GM19023 (cell line): ENCODE data around the gene MLPH.

Source experiments
- ATAC-seq: cut with Tn5 transposase; IDR thresholded peaks from one replicate; pipeline ENCODE4 v1.9.1; 2021; ENCODE audit warnings: mild to moderate bottlenecking, moderate library complexity; ENCODE audit not compliant: unreplicated experiment

The MLPH gene, protein sequence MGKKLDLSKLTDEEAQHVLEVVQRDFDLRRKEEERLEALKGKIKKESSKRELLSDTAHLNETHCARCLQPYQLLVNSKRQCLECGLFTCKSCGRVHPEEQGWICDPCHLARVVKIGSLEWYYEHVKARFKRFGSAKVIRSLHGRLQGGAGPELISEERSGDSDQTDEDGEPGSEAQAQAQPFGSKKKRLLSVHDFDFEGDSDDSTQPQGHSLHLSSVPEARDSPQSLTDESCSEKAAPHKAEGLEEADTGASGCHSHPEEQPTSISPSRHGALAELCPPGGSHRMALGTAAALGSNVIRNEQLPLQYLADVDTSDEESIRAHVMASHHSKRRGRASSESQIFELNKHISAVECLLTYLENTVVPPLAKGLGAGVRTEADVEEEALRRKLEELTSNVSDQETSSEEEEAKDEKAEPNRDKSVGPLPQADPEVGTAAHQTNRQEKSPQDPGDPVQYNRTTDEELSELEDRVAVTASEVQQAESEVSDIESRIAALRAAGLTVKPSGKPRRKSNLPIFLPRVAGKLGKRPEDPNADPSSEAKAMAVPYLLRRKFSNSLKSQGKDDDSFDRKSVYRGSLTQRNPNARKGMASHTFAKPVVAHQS

DNA sequence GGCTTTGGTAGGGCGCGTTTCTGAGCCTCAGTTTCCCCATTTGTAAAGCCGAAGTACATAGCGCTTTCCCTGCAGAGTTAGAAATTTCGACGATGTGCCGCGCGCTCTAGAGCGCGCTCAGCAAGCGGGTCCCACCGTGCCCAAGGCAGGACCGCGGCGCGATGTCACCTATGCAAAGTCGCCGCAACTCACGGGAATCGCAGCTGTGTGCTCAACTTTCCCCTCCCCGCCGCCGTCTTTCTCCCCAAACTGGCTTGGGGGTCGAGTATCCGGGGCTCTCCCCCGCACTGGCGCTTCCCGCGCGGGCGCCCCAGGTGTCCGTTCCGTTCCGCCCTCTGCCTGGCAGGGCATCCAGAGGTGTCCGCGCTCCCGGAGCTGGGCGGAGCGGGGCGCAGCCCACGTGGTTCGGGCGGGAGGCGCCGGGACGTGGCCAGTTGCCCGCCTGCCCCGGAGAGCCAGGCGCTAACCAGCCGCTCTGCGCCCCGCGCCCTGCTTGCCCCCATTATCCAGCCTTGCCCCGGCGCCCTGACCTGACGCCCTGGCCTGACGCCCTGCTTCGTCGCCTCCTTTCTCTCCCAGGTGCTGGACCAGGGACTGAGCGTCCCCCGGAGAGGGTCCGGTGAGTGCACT is at the start of gene MLPH:
MLPH (plus strand) TSS at position 433 of the 630 bp plus-strand sequence. CDS start 6,176 bp downstream, outside the sequence.
- no peak for ATAC-seq

DNA sequence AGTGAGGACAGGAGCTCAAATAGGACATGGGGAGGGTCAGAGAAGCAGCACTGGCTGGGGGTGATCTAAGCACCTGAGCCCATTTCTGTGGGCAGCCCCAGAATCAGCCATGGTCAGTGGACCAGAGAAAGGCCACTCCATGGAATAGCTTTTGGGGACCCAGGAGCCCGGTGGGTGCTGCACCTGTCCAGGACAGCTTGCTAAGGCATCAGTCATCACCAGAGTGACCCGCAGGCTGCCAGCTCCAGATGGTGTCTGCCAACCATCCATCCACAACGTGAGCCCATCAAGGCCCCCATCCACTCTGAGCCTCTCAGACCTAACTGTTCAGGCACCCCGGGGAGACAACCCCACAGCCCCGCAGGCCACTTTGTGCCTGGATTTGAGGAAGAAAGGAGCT is 49.5 kb upstream of the MLPH start:
- ATAC-seq = no peak

DNA sequence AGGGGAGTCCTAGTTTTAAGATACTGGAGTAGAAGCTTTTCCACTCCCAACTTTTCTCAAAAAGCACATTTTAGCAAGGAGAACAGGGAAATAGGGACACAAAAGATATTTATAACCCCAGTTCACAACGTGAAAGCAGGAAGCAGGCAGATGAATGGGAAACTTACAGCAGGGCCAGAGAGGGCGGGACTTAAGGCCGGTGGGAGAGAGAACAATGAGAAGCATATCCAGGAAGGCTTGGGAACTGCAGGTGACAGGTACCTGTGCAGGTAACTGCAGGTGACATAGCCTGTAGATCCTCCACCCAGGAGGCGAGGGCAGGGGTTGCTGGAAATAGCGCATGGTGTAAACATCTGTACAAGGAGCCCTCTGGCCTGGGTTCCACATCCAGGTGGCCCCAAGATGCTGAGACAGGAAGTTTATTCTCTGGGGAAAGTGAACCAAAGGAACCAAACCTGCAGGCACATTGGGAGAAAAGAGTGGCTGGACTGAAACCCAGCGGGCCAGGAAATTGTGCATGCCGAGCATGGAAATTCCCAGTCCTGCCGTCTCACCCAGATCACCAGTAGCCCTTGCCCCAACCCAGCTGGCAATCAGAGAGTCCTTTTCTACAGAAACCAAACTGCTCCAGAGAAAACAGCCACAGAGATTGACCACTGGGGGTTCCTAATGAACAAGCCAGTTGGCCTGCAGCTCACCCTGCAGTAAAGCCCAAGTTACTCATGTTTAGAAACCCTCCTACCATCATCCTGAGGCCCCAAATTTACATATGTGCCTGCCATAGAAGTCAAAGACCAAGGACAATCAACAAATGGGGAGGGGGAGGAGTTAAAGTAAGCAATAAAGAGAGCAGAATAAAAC is 48.7 kb upstream of the MLPH start:
- no peak for ATAC-seq

DNA sequence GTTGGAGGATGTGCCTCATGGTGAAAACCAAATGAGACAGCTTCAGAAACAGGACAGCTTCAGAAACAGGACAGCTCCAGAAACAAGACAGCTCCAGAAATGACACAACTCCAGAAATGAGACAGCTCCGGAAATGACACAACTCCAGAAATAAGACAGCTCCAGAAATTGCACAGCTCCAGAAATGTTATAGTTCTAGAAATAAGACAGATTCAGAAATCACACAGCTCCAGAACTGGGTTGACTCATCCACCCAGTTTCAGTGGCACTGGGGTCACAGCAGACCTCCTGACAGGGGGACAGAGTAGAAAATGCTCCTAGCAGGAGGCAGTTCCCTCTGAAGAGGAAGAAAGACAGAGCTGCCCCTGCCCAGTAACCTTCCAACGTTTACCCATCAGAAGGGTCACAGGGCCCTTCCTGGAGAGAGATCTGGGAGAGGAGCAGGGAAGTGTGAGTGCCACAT is 46.2 kb upstream of the MLPH start:
- ATAC-seq = no peak

DNA sequence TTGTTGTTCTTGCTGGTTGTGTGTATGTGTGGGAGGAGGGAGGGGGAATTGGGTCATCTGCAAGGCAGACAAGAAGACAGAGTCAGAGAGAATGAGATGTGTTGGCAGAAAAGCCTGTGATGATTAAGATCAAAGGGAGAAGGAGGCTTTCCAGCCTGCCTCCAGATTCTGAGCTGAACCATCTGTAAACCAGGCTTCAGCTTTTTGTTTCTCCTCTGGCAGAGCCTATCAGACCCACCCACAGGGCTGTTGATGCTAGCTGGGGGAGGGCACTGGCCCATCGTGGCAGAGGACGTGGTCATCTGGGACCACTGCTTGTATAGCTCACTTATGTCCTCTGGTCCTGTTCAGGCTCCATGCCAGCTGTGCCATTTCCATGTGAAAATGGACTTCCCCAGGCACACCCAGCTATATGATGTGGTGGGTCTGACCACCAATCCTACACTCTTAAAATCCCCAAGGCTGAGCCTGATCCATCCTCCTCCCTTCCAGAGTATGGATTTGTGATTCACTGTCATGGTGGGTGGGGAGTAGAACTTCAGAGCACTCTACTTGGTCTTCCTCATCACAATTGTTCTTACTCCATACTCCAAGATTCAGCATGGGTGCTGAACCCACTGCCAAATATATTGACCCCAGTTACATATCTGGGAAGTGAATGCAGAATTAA is 45.3 kb upstream of the MLPH start:
- no peak for ATAC-seq

DNA sequence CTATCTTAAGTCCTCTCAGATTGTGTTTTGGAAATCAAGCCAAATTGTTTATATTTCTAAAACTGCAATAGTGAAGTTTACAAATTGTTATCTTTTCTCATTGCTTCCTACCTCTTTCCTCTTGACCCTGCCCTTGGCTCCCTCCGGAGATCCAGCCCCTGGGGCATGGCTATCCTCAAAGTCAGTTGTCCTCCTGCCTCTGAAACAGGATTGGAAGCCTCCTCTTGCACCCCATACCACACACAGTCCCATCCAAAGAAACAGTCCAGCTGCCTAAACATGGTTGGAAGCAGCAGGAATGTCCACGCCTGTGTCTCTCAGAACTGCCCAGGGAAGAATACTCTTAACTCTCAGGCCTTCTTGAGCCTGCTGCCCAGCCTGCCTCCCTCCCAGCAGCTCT is 43.0 kb upstream of the MLPH start:
- ATAC-seq = no peak

DNA sequence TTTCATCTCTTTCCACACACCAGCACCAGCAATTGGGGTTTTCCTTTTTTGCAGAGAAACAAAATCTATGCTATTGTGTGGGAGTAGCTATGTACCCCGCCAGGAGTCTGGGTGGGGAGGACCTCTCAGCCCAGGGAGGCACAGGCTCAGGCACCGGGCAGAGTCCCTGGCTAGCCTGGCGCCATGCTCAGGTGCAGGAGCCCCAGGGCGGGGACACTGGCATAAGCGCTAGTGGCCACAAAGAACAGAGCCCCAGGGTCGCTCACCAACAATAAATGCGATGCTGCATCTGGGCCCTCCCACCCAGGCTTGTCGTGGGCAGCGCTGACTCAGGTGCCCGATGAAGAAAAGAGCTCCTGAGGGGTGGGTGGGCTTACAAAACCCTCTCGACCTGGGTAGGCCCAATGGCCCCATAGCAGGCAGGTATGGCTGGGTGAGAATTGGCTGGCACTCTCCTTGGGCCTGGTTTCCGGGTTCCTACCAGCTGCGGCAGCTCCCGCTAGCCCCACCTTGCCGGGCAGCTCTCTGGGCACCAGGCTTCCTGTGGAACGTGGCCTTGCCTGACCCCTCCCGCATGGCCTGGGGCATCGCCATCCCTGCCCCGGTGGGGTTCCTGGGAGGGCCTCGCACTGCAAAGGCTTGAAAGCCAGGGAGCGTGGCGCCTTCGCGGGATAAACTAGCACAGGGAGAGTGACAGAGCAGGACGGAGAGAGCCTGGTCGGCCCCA is 41.3 kb upstream of the MLPH start:
- no peak for ATAC-seq

DNA sequence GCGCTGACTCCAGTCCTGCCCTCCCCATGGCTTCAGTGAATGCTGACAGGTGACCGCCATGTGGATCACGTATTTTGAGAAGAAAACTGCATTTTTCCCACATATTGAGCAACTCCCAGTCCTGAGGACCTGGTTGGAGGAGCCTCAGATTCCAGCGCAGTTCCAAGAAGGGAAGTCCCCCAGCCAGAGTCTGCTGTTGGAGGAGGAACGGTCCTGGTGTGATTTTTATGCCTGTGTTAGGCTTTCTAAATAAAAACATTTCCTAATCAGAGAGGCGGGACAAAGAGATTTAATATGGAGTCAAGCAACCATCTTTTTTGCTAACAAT is 40.7 kb upstream of the MLPH start:
- no peak for ATAC-seq

DNA sequence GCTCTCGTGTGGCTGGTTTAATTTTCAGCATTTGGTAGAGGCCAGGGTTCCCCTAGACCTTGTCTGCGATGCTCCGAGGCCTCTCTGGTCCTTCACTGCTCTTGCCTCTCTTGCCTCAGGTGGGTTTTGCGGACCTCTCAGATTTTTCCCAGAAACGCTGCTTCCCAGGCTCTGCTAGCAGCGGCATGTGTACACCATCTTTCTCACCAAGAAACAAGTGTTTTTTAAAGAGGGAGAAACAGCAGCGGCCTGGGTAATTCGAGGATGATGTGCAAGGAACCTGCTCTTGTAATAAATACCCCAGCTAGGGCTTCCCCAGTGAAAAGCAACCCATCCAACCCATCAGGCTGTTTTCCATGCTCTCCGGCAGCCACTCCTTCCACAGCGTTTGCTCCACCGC is 39.6 kb upstream of the MLPH start:
- ATAC-seq = no peak

DNA sequence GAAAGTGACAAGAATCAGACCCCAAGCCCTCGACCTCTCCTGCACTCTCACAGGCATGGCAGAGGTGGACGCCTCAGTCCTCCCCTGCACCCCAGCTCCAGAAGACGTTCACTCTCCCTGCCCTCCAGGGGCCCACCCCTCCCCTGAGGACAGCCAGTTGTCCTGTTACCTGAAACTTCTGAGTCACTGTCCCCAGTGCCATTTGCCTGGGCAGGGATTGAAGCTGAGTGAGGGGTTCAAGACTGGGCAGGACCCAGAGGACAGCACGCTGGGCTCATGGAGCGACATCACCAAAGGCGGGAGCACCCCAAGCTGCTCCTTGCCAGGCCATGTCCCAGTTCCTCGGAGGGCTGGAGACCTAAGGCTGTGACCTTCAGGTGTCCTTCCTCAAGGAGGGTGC is 38.9 kb upstream of the MLPH start:
- ATAC-seq = no peak

DNA sequence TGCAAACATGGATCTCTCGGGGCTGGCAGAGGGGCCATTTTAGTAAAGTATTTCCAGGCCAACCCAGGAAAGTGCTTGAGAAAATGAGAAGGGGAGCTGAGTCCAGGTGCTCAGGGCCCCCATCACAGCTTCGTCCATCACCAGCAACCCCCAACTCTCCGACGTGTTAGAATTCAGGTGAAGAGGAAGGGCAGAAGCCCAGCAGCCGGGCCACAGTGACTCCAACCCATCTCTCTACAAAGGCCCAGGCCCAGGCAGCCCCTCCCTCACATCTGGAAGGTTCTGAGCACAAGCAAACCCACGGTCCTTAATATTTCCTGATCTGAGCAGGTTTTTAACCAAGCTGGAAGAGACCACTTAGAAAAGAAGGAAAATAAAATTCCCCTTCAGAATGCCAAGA is 38.4 kb upstream of the MLPH start:
- no peak for ATAC-seq

DNA sequence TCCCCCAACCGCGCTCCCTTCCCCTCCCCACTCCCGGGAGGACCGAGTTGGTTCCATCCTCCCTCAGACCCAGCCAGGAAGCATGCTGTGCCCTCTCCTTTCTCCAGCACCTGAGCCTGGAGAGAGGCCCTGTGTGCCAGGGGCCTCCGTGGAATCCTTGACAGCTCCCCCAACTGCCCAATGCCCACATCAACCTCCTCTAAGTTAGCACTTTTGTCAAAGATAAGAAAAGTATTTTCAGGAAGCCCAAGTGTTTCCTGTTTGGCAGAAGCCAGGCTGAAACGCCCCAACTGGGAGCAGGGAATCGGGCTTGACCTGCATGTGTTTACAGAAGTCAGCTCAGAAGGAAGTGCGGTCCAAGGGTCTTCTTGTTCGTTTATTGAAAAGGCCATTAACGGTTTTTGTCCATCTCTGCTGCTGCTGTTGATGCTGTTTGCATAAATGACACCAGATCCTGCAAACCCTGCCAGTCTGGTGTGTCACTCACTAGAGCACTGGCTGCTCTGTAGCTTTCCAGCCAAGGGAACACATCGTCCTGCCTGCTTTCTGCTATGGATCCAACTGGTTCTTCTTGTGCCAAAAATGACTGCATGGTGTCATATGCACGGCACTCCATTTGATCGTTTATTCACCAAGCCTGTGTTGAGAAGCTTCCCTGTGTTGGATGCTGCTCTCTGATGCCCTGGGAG is 37.7 kb upstream of the MLPH start:
- ATAC-seq = no peak

DNA sequence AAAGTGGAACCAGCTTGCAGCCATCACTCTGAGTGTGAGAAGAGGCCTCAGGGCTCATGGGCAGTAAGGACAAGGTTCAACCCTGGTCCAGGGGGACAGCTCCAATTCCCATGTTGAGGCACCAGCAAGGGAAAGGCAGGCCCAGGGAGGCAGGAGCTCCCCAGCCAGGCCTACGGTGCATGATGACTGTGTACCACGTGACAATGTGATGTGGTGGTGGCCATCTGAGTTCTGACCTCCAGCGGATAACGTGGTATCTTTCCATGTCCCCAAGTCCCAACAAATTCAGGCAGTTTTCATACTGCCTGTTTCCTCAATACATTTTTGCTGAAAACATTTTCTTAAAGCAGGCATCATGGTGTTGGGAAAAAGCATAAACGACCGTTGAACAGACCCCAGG is 36.9 kb upstream of the MLPH start:
- ATAC-seq = no peak

DNA sequence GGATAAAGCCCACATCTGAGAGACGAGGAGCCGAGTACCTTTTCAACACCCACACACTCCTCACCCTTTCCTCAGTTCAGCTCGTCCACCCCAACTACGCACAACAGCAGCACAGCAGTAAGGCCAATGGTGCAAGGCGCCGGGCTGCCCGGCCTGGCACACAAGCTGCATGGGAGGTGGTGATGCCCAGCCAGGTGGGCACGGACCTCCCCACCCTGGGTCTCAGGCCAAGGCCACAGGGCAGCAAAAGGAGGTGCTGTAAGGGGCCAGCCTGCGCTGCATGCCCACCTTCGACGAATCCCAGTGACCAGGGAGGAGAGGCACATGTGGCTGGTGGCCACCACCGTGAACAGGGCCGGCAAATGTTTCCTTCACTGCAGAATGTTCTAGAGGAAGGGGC is 36.5 kb upstream of the MLPH start:
- ATAC-seq = no peak

DNA sequence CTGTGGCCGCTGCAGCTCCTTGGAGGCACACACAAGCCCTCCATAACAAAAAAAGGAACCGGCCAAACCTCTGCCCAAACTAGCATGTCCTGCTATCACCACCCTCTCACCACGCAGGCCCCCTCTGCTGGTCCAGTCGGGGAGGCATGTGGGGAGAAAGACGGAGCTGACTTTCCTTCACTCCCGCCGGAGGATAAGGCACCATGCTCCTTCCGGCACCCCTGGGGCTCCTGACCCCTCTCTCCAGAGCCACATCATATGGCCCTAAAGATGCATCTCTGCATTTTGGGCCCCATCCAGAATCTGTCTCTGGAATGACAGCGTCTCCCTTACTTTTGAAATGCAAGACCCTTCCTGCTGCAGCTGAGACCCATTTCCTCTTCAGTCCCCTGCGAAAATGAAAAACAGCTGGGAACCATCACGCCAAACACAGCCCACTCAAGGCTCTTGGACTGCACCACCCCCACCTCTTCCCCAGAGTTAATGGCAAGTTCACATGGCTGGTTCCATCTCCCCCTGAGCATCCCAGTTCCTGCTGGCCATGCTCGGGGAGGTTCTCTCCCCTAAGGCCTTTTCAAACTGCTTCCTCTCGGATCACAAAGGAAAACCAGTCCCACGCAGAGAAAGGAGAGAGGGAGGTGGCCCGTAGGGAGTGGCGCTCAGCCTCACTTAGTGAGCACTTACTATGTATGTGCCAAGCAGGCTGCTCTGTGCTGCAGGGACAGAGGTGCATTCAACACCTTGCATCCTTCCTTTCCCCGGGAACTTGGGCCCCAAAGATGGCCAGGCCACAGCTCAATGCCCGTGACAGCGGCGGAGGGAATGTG is 35.2 kb upstream of the MLPH start:
- no peak for ATAC-seq

DNA sequence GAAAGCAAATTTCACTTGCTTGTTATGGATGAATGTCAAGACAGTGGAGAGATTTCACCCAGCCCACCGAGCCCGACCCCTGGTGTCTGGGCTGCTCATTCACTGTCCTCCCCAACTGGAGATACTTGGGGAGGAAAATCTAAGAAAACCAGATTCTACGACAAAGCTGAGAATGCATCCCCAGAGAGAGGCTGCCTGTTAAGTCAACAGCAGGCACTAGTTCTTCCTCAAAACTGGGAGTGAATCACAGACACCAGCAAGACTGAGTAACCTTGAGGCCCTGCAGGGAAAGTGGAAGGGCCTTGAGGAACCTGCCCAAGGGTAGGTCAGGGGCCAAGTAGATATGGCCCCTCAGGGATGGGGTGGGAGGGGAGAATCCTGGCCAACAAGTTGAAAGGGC is 34.2 kb upstream of the MLPH start:
- no peak for ATAC-seq

DNA sequence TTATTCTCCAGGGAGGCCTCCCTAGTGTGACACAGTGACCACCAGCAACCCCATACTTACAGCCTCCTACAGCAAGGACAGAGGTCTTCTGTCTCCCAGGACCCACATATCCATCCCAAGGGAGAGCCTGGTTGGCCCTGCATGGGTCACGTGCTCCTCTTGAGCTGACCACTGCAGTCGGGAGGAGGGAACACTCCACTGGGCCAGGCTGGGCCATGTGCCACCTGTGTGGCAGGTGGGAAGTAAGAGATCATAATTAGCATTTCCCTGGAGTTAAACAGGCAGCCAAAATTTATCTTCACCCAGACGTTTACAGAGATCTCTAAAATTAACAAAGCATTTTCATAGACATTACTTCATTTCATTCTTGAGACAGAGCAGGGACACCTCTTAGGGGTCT is 33.4 kb upstream of the MLPH start:
- no peak for ATAC-seq

DNA sequence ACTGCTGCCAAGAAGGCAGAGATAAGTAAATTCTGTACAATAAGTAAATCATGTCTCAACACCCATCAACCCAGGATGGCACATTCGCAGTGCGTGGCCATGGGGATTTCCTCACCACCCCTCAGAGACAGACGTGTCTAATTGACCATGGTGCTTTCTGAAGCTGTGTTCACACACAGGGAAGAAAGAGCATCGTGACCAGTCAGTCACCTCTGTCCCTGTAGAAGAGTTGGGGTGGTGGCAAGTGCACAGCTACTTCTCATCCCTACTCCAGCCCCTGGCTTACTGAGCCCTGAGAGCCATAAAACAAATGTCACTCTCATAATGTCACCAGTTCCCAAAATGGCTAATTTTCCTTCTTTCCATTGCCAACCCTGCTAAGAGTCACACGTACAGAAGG is 31.3 kb upstream of the MLPH start:
- ATAC-seq = no peak
